DMS153 (cell line): ENCODE measurements around the gene ANKRD63.

Source experiments
- DNase-seq: peaks from one replicate; lab custom pipeline; 2025; lab: John Stamatoyannopoulos, UW

The ANKRD63 gene

GRCh38 chr15:40313531-40314398 lies 30.9 kb upstream of the ANKRD63 start:
- peak; percentile 50 for DNase-seq

GRCh38 chr15:40312370-40313158 lies 29.7 kb upstream of the ANKRD63 start:
- no peak for DNase-seq

GRCh38 chr15:40310993-40311392 lies 28.1 kb upstream of the ANKRD63 start:
- DNase-seq, result no peak

GRCh38 chr15:40310001-40310959 lies 27.4 kb upstream of the ANKRD63 start:
- DNase-seq, result peak; percentile 14

- no peak for DNase-seq
Observed at GRCh38 chr15:40309344-40309862, 26.5 kb upstream of the ANKRD63 start.

- no peak for DNase-seq
Observed at GRCh38 chr15:40307421-40308211, 24.8 kb upstream of the ANKRD63 start, which contains the start of gene PLCB2. Gene PLCB2, minus strand, starts transcription at chr15:40307935. Its CDS starts 263 bp downstream, at chr15:40307672.

GRCh38 chr15:40306908-40307307 lies 24.0 kb upstream of the ANKRD63 start:
- DNase-seq, result no peak

GRCh38 chr15:40306371-40306770 lies 23.5 kb upstream of the ANKRD63 start:
- no peak for DNase-seq

- no peak for DNase-seq
Observed at GRCh38 chr15:40305281-40305680, 22.4 kb upstream of the ANKRD63 start.

GRCh38 chr15:40303576-40303975 lies 20.7 kb upstream of the ANKRD63 start:
- DNase-seq, result no peak

- no peak for DNase-seq
Observed at GRCh38 chr15:40302981-40303380, 20.1 kb upstream of the ANKRD63 start.

- DNase-seq, result no peak
Observed at GRCh38 chr15:40302288-40302886, 19.5 kb upstream of the ANKRD63 start.

GRCh38 chr15:40301467-40302179 lies 18.8 kb upstream of the ANKRD63 start:
- DNase-seq, result no peak

- no peak for DNase-seq
Observed at GRCh38 chr15:40300771-40301170, 17.9 kb upstream of the ANKRD63 start.

- no peak for DNase-seq
Observed at GRCh38 chr15:40300367-40300766, 17.5 kb upstream of the ANKRD63 start.

- DNase-seq, result no peak
Observed at GRCh38 chr15:40298216-40298935, 15.5 kb upstream of the ANKRD63 start.

GRCh38 chr15:40297356-40297755 lies 14.5 kb upstream of the ANKRD63 start:
- no peak for DNase-seq

GRCh38 chr15:40296561-40297230 lies 13.8 kb upstream of the ANKRD63 start:
- no peak for DNase-seq
